Mesenchymal stem cell (in vitro differentiated cells and primary cell): ENCODE data around the gene RAB3B.

Experiments used
- DNase-seq: peaks from one replicate; pipeline ENCODE4 v3.0.0-alpha.2; 2013
- H2AFZ ChIP-seq: one replicate; pipeline ENCODE4 v1.6.1; 2013; ENCODE audit warnings: low read depth, mild to moderate bottlenecking, control low read depth, inconsistent platforms, low read length, moderate library complexity
- H2AK5ac ChIP-seq: 2 replicates; pipeline ENCODE4 v1.6.1; 2013; ENCODE audit warnings: low read length, moderate library complexity, mild to moderate bottlenecking, inconsistent platforms; ENCODE audit not compliant: severe bottlenecking
- H2BK120ac ChIP-seq: one replicate; pipeline ENCODE4 v1.6.1; 2013; ENCODE audit warnings: low read depth, mild to moderate bottlenecking, inconsistent platforms, low read length, moderate library complexity
- H2BK12ac ChIP-seq, 2 experiments: one replicate each; pipeline ENCODE4 v1.6.1; 2013; ENCODE audit warnings: inconsistent platforms in 2 of 2, low read length in 2 of 2, mild to moderate bottlenecking in 2 of 2, moderate library complexity in 2 of 2, control low read depth in 1 of 2
- H2BK15ac ChIP-seq: one replicate; pipeline ENCODE4 v1.6.1; 2013; ENCODE audit warnings: mild to moderate bottlenecking, low read depth, inconsistent platforms; ENCODE audit not compliant: poor library complexity, severe bottlenecking
- H2BK5ac ChIP-seq: 2 replicates; pipeline ENCODE4 v1.6.1; 2013; ENCODE audit warnings: low read depth, mild to moderate bottlenecking, low read length, control low read depth, inconsistent platforms; ENCODE audit not compliant: poor library complexity, severe bottlenecking
- H3K14ac ChIP-seq, 2 experiments: one replicate each; pipeline ENCODE4 v1.6.1; 2013; ENCODE audit warnings: inconsistent platforms in 2 of 2, low read length in 2 of 2, control low read depth in 1 of 2, mild to moderate bottlenecking in 1 of 2, moderate library complexity in 1 of 2
- H3K18ac ChIP-seq, 2 experiments: one replicate each; pipeline ENCODE4 v1.6.1; 2013; ENCODE audit warnings: inconsistent platforms in 2 of 2, low read length in 2 of 2, control low read depth in 1 of 2, low read depth in 1 of 2, mild to moderate bottlenecking in 1 of 2
- H3K23ac ChIP-seq, 2 experiments: one replicate each; pipeline ENCODE4 v1.6.1; 2013; ENCODE audit warnings: inconsistent platforms in 2 of 2, low read length in 2 of 2, mild to moderate bottlenecking in 2 of 2, moderate library complexity in 2 of 2, control low read depth in 1 of 2
- H3K27ac ChIP-seq: 2 replicates; pipeline ENCODE4 v1.5.1; 2013; ENCODE audit warnings: mild to moderate bottlenecking, moderate library complexity, low read length, control low read depth, inconsistent platforms; ENCODE audit not compliant: poor library complexity, severe bottlenecking
- H3K27me3 ChIP-seq, 2 experiments: 2 replicates each; pipeline versions ENCODE4 v1.6.1 to v1.7.0; 2013; ENCODE audit warnings: low read length in 2 of 2, mild to moderate bottlenecking in 2 of 2, moderate library complexity in 2 of 2, control low read depth in 1 of 2, inconsistent platforms in 1 of 2; ENCODE audit not compliant: control insufficient read depth in 1 of 2, insufficient read depth in 1 of 2
- H3K36me3 ChIP-seq, 2 experiments: 2 replicates each; pipeline versions ENCODE4 v1.6.1 to v1.7.0; 2013; ENCODE audit warnings: low read length in 2 of 2, control low read depth in 1 of 2, inconsistent platforms in 1 of 2, low read depth in 1 of 2, mild to moderate bottlenecking in 1 of 2; ENCODE audit not compliant: insufficient read depth in 2 of 2, control insufficient read depth in 1 of 2
- H3K4ac ChIP-seq, 2 experiments: one replicate each; pipeline ENCODE4 v1.6.1; 2013; ENCODE audit warnings: inconsistent platforms in 2 of 2, low read length in 2 of 2, mild to moderate bottlenecking in 2 of 2, moderate library complexity in 2 of 2, control low read depth in 1 of 2, low read depth in 1 of 2
- H3K4me1 ChIP-seq: 2 replicates; pipeline ENCODE4 v1.6.1; 2013; ENCODE audit warnings: low read depth, low read length, control low read depth; ENCODE audit not compliant: control insufficient read depth, insufficient read depth
- H3K4me2 ChIP-seq: 2 replicates; pipeline ENCODE4 v1.6.1; 2013; ENCODE audit warnings: low read length, mild to moderate bottlenecking, inconsistent platforms; ENCODE audit not compliant: poor library complexity, severe bottlenecking
- H3K4me3 ChIP-seq, 2 experiments: 2 replicates each; pipeline versions ENCODE4 v1.5.1 to v1.7.0; 2013; ENCODE audit warnings: low read length in 2 of 2, mild to moderate bottlenecking in 2 of 2, control low read depth in 1 of 2, low read depth in 1 of 2; ENCODE audit not compliant: insufficient read depth in 1 of 2
- H3K79me1 ChIP-seq: replicated peaks from 2 replicates; pipeline ENCODE4 v1.6.1; 2013; ENCODE audit warnings: mild to moderate bottlenecking, control low read depth, low read length, inconsistent platforms; ENCODE audit not compliant: poor library complexity, severe bottlenecking
- H3K9ac ChIP-seq: 2 replicates; pipeline ENCODE4 v1.7.0; 2013; ENCODE audit warnings: mild to moderate bottlenecking, low read length, moderate library complexity
- H3K9me3 ChIP-seq: 2 replicates; pipeline ENCODE4 v1.7.0; 2013; ENCODE audit warnings: mild to moderate bottlenecking, low read length; ENCODE audit not compliant: control insufficient read depth
- H4K8ac ChIP-seq: one replicate; pipeline ENCODE4 v1.6.1; 2013; ENCODE audit warnings: inconsistent platforms, mild to moderate bottlenecking, low read length, moderate library complexity
- H4K91ac ChIP-seq: one replicate; pipeline ENCODE4 v1.6.1; 2013; ENCODE audit warnings: mild to moderate bottlenecking, low read length, inconsistent platforms
- WGBS: methylation state at CpG from one replicate; pipeline ENCODE4 v1.1.7; 2013; ENCODE audit warnings: mixed read lengths; 5-methylcytosine and 5-hydroxymethylcytosine counted together

The RAB3B gene

DNA sequence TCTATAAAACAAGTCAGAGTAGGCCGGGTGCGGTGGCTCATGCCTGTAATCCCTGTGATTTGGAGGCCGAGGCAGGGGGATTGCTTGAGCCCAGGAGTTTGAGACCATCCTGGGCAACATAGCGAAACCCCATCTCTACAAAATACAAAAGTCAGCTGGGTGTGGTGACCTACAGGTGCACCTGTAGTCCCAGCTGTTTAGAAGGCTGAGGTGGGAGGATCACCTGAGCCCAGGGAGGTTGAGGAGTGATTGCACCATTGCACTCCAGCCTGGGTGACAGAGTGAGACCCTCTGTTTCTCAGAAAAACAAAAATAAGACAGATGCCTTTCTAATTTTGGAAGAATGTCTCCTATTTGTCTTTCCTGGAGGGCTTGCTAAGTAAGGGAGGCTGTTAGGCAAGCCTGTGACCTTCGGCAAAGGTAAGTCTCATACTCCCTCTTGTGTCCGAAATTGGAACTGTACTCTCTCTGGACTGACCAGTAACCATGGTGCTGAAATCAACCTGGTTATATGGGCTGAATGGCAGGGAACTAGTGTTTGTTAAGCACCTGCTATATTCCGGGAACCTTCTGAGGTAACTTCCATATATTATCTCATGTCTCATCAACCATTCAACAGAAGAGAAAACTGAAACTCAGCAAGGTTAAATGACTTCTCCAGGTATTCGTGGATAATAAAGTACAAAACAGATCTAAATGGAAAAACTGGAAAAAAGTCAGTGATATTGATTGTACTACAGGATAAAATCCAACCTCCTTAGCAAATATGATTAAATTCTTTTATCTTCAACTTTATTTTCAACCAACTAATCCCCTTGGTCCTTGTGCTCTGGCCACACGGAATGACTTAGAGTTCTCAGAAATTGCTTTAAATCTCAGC lies 11.8 kb upstream of the RAB3B start:
- 51% methylated on average over 7 of the region's 9 CpGs for WGBS
- H2BK120ac ChIP-seq: no peak overlapping the region

DNA sequence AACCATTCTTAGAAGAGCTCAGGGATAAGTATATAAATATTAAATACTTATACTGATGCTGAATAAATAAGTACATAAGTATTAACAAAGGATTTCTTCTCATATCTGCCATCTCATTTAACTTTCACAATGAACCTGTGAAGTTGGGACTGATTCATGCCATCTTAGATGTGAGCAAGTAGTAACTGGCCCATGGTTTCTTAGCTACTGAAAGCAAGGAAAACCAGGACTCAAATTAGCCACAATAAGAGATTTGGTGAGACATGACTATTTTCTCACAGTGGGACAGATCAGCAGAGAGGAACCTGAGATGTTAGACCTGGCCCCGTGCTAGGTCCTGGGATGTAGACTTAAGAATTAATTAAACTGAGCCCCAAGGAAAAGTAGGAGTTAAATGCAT lies 8.2 kb upstream of the RAB3B start:
- Histone ChIP-seq H4K91ac (no peak overlapping the region), H3K18ac (no peak overlapping the region), H2BK120ac (no peak overlapping the region), H3K4ac (no peak overlapping the region), H3K9ac (no peak overlapping the region), H3K4me2 (no peak overlapping the region), H3K4me3 (no peak overlapping the region), H4K8ac (no peak overlapping the region), H3K79me1 (no peaks in the 10 kb centered on the region), H3K14ac (no peak overlapping the region), H3K4me1 (peaks cover 3% of the 10 kb centered on the region), H2AK5ac (no peak overlapping the region), H3K36me3 (no peaks in the 10 kb centered on the region), H3K27ac (no peak overlapping the region), H2BK5ac (no peak overlapping the region), H3K27me3 (peaks cover 0 to 10% of the 10 kb centered on the region in 2 experiments), H2BK12ac (no peak overlapping the region), H2AFZ (no peak overlapping the region), H3K9me3 (no peaks in the 10 kb centered on the region), H3K23ac (no peak overlapping the region), H2BK15ac (no peak overlapping the region)
- WGBS: 87% methylated on average over 1 of the region's 1 CpG
- DNase-seq: no peak

More for the DNA sequence above, 11.8 kb upstream of the RAB3B start:
- DNase-seq: peak; percentile 89
- Histone ChIP-seq H2BK15ac (no peak overlapping the region), H3K4me1 (peaks cover 6% of the 10 kb centered on the region), H3K14ac (no peak overlapping the region), H3K4me3 (no peak overlapping the region), H3K79me1 (no peaks in the 10 kb centered on the region), H4K8ac (no peak overlapping the region), H3K9me3 (no peaks in the 10 kb centered on the region), H2BK5ac (no peak overlapping the region), H3K27me3 (peaks cover 0 to 4% of the 10 kb centered on the region in 2 experiments), H2AK5ac (no peak overlapping the region), H3K9ac (no peak overlapping the region), H2AFZ (no peak overlapping the region), H3K23ac (no peak overlapping the region), H2BK12ac (no peak overlapping the region), H3K27ac (no peak overlapping the region), H4K91ac (no peak overlapping the region), H3K4me2 (no peak overlapping the region), H3K4ac (no peak overlapping the region), H3K18ac (no peak overlapping the region), H3K36me3 (no peaks in the 10 kb centered on the region)

DNA sequence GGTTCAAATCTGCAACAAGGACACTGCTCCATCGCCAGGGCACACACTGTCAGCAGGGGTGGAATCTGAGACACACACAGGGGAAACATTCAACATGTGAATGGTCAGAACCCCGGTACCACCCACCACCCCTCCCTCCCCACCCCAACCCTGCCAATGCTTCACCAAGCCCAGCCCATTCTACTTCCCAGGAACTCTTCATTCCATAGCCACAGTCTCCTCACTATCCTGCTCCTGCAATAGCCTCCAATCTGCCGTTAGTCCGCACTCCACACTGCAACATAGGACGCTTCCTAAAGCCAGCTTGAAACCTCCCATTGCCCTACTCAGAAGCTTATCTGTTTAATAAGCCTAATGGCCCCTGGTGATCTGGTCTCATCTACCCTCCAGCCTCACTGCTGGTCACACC lies 7.5 kb upstream of the RAB3B start:
- Histone ChIP-seq H3K14ac (no peak overlapping the region), H3K23ac (no peak overlapping the region), H3K4ac (no peak overlapping the region), H2AK5ac (no peak overlapping the region), H3K4me2 (no peak overlapping the region), H2BK15ac (no peak overlapping the region), H2BK5ac (no peak overlapping the region), H2BK120ac (no peak overlapping the region), H4K91ac (no peak overlapping the region), H3K27ac (no peak overlapping the region), H2AFZ (no peak overlapping the region), H4K8ac (no peak overlapping the region), H3K18ac (no peak overlapping the region), H3K9ac (no peak overlapping the region), H3K4me3 (no peak overlapping the region), H2BK12ac (no peak overlapping the region), H3K79me1 (no peaks in the 10 kb centered on the region), H3K27me3 (peaks cover 0 to 13% of the 10 kb centered on the region in 2 experiments), H3K9me3 (no peaks in the 10 kb centered on the region), H3K4me1 (peaks cover 3% of the 10 kb centered on the region), H3K36me3 (no peaks in the 10 kb centered on the region)
- WGBS: 36% methylated on average over 5 of the region's 5 CpGs
- DNase-seq: no peak

DNA sequence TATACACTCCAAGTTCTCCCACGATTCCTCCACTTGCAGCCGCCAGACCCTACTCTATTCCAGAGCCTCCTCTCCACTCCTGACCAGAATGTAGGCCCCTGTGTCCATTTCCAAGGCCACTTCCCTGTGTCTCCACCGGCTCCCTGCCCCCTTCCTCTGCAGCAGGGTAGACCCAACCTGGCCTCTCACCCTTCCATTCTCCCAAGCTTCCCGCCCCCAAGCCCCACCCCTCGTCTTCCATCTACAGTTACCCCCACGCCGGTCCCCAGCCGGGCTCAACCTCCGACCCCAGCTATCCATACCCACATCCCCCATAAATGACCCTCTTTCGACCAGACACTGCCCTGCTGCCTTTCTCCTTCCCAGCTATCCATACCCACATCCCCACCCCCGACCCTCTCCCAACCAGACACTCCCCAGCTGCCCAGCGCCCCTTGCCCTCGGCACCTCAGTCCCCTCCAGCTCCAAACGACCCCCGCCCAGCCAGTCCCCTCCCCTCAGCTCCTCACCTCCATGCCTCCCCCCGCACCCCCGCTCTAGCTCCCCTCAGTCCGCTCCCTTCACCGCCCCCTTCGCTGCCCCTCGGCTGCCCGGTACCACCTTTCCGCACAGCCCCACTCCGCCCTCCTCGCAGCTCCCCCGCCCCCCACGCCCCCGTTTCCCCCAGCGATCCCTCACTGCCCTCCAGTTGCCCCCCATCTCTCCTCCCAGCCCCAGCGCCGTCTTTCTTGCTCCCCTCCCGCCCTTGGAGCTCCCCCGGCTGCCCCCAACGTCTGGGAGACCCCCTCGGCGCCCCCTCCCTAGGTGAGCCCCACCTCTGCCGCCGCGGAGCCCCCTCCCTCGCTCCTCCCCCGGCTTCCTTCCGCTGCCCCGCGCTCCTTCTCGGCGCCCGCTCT lies 670 bp downstream of the RAB3B start:
- H3K4ac ChIP-seq: no peak overlapping the region
- peak overlapping the region; percentile 31 to 46 for H3K18ac ChIP-seq
- peak overlapping the region; percentile 58 for H2BK5ac ChIP-seq
- no peak overlapping the region for H2BK12ac ChIP-seq
- WGBS: 8% methylated on average over 38 of the region's 47 CpGs
- peak overlapping the region; percentile 78 for H2BK15ac ChIP-seq
- no peak overlapping the region for H4K91ac ChIP-seq
- H3K23ac ChIP-seq: peak overlapping the region in 1 of 2 experiments; percentile 76
- peaks cover 16% of the 10 kb centered on the region for H3K79me1 ChIP-seq
- DNase-seq: no peak
- no peak overlapping the region for H3K14ac ChIP-seq
- no peaks in the 10 kb centered on the region for H3K9me3 ChIP-seq
- H3K27ac ChIP-seq: no peak overlapping the region
- H3K4me2 ChIP-seq: peak overlapping the region; percentile 75
- no peak overlapping the region for H3K9ac ChIP-seq
- peak overlapping the region; percentile 74 to 95 for H3K4me3 ChIP-seq
- H4K8ac ChIP-seq: peak overlapping the region; percentile 20
- no peak overlapping the region for H2BK120ac ChIP-seq
- peaks cover 13% of the 10 kb centered on the region for H3K4me1 ChIP-seq
- no peak overlapping the region for H2AFZ ChIP-seq
- no peak overlapping the region for H2AK5ac ChIP-seq
- peaks cover 4 to 28% of the 10 kb centered on the region in 2 experiments for H3K27me3 ChIP-seq
- no peaks in the 10 kb centered on the region for H3K36me3 ChIP-seq
